Nephron (organoid): ENCODE data around the gene LSM11.

Source experiments
- H3K27ac Mint-ChIP-seq, 3 experiments: 2 replicates each; pipeline ENCODE4 v1.8.0; 2020; ENCODE audit warnings: mixed read lengths in 3 of 3, mild to moderate bottlenecking in 2 of 3, moderate library complexity in 1 of 3
- H3K27me3 Mint-ChIP-seq: 2 replicates; pipeline ENCODE4 v1.8.0; 2021; ENCODE audit warnings: low read depth, mild to moderate bottlenecking, moderate library complexity, mixed read lengths
- H3K36me3 Mint-ChIP-seq: 2 replicates; pipeline ENCODE4 v1.8.0; 2020; ENCODE audit warnings: low read depth, mixed read lengths
- H3K4me1 Mint-ChIP-seq: 2 replicates; pipeline ENCODE4 v1.8.0; 2020; ENCODE audit warnings: mixed read lengths
- H3K4me3 Mint-ChIP-seq, 3 experiments: 2 replicates each; pipeline ENCODE4 v1.8.0; 2020; ENCODE audit warnings: mild to moderate bottlenecking in 3 of 3, mixed read lengths in 3 of 3, moderate library complexity in 2 of 3
- H3K9me3 Mint-ChIP-seq: 2 replicates; pipeline ENCODE4 v1.8.0; 2020; ENCODE audit warnings: mixed read lengths
- TF ChIP-seq, protein P1 (sequence below), 3 experiments: fragments of 200-600 bp; sonication (generic); IDR thresholded peaks; one replicate each; pipeline ENCODE4 v1.5.0; 2021; ENCODE audit warnings: antibody characterized with exemption in 3 of 3; ENCODE audit not compliant: unreplicated experiment in 3 of 3

LSM11 gene

GRCh38 chr5:157710431-157710830 is 33.1 kb upstream of the LSM11 start:
- Mint-ChIP-seq H3K9me3 (no peaks in the 10 kb centered on the region), H3K4me3 (no peak overlapping the region), H3K27me3 (no peaks in the 10 kb centered on the region), H3K27ac (no peak overlapping the region), H3K36me3 (no peaks in the 10 kb centered on the region), H3K4me1 (peaks cover 26% of the 10 kb centered on the region)
- TF ChIP-seq, protein P1, sequence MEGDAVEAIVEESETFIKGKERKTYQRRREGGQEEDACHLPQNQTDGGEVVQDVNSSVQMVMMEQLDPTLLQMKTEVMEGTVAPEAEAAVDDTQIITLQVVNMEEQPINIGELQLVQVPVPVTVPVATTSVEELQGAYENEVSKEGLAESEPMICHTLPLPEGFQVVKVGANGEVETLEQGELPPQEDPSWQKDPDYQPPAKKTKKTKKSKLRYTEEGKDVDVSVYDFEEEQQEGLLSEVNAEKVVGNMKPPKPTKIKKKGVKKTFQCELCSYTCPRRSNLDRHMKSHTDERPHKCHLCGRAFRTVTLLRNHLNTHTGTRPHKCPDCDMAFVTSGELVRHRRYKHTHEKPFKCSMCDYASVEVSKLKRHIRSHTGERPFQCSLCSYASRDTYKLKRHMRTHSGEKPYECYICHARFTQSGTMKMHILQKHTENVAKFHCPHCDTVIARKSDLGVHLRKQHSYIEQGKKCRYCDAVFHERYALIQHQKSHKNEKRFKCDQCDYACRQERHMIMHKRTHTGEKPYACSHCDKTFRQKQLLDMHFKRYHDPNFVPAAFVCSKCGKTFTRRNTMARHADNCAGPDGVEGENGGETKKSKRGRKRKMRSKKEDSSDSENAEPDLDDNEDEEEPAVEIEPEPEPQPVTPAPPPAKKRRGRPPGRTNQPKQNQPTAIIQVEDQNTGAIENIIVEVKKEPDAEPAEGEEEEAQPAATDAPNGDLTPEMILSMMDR (IDR thresholded peaks at IDR 0.05; ENCODE audit: unreplicated experiment in 3 of 3): no peak

GRCh38 chr5:157710882-157711281 is 32.6 kb upstream of the LSM11 start:
- no peaks in the 10 kb centered on the region for H3K36me3 Mint-ChIP-seq
- H3K27me3 Mint-ChIP-seq: no peaks in the 10 kb centered on the region
- TF ChIP-seq, protein P1 (IDR thresholded peaks at IDR 0.05; ENCODE audit: unreplicated experiment in 3 of 3): no peak
- peaks cover 26% of the 10 kb centered on the region for H3K4me1 Mint-ChIP-seq
- H3K9me3 Mint-ChIP-seq: no peaks in the 10 kb centered on the region
- H3K4me3 Mint-ChIP-seq: no peak overlapping the region
- H3K27ac Mint-ChIP-seq: no peak overlapping the region

- no peaks in the 10 kb centered on the region for H3K27me3 Mint-ChIP-seq
- H3K4me3 Mint-ChIP-seq: no peak overlapping the region
- no peaks in the 10 kb centered on the region for H3K9me3 Mint-ChIP-seq
- TF ChIP-seq, protein P1 (IDR thresholded peaks at IDR 0.05; ENCODE audit: unreplicated experiment in 3 of 3): no peak
- peaks cover 32% of the 10 kb centered on the region for H3K4me1 Mint-ChIP-seq
- H3K36me3 Mint-ChIP-seq: no peaks in the 10 kb centered on the region
- no peak overlapping the region for H3K27ac Mint-ChIP-seq
Observed at GRCh38 chr5:157713830-157714595, 29.5 kb upstream of the LSM11 start.

- TF ChIP-seq, protein P1 (IDR thresholded peaks at IDR 0.05; ENCODE audit: unreplicated experiment in 3 of 3): no peak
- Mint-ChIP-seq H3K4me3 (no peak overlapping the region), H3K4me1 (peaks cover 27% of the 10 kb centered on the region), H3K27ac (no peak overlapping the region), H3K9me3 (no peaks in the 10 kb centered on the region), H3K36me3 (no peaks in the 10 kb centered on the region), H3K27me3 (no peaks in the 10 kb centered on the region)
Observed at GRCh38 chr5:157714596-157714864, 29.0 kb upstream of the LSM11 start.

DNA sequence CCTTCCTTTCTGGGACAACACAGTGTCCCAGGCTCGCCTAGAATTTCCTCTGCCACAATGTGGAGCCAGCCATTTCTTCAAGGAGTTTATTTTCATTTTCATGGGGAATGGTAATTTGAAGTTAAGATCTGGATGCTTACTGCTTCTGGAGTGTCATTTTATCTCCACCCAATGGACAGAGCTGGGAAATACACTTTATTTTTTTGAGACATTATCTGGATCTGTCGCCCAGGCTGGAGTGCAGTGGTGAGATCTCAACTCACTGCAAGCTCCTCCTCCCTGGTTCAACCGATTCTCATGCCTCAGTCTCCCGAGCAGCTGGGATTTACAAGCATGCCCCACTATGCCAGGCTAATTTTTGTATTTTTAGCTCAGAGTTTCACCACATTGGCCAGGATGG is 25.0 kb upstream of the LSM11 start:
- Mint-ChIP-seq H3K27ac (peak overlapping the region in 2 of 3 experiments; percentile 24 to 31), H3K4me3 (no peak overlapping the region), H3K4me1 (peaks cover 10% of the 10 kb centered on the region), H3K9me3 (peaks cover 11% of the 10 kb centered on the region), H3K27me3 (peaks cover 4% of the 10 kb centered on the region), H3K36me3 (no peaks in the 10 kb centered on the region)
- TF ChIP-seq, protein P1 (IDR thresholded peaks at IDR 0.05; ENCODE audit: unreplicated experiment in 3 of 3): peak; percentile 55 to 68 (median 65)

- no peaks in the 10 kb centered on the region for H3K36me3 Mint-ChIP-seq
- H3K9me3 Mint-ChIP-seq: peaks cover 16% of the 10 kb centered on the region
- H3K27ac Mint-ChIP-seq: no peak overlapping the region
- H3K27me3 Mint-ChIP-seq: peaks cover 4% of the 10 kb centered on the region
- TF ChIP-seq, protein P1 (IDR thresholded peaks at IDR 0.05; ENCODE audit: unreplicated experiment in 3 of 3): no peak
- peaks cover 10% of the 10 kb centered on the region for H3K4me1 Mint-ChIP-seq
- H3K4me3 Mint-ChIP-seq: no peak overlapping the region
Observed at GRCh38 chr5:157719245-157719644, 24.3 kb upstream of the LSM11 start.
